A549 treated with CORT108297 at 1 μM for 4 hours (cell line): ENCODE data around the gene ISCA2. TPM values are rescaled to one million over a fixed set of nuclear protein-coding genes. Genes with fewer than 3 reads are reported as not detected.

Source experiments
- total RNA-seq: library from RNA; stranded (reverse); fragments of 200-300 nt; extraction: Qiagen RNA extraction; gene quantifications from 5 replicates; pipeline ENCODE4 v1.2.3, GENCODE V29; 2022

The ISCA2 gene
- total RNA-seq, result 37.9 to 47.9 TPM (median 45.4 TPM) in 5 replicates

GRCh38 chr14:74493343-74494261 lies at the start of gene ISCA2:
TSS of gene ISCA2 (plus strand) at chr14:74493765. CDS start at chr14:74493775, 10 bp downstream.

GRCh38 chr14:74492776-74493342 lies 706 bp upstream of the ISCA2 start, which contains the start of gene NPC2:
TSS of gene NPC2 (minus strand) at chr14:74493305. CDS start at chr14:74493274, 31 bp downstream.

Other genes starting within 250 kb of the ISCA2 start
- 26.8 to 38.4 TPM (median 35.6 TPM) in 5 replicates for gene ABCD4, start 190.8 kb upstream of the ISCA2 start, total RNA-seq
- gene VRTN, start 145.3 kb upstream of the ISCA2 start, total RNA-seq, result not detected in 5 replicates
- gene SYNDIG1L, start 67.6 kb upstream of the ISCA2 start, total RNA-seq, result 0.05 TPM in 1 of 5 replicates, not detected in the others
- gene NPC2, start 460 bp upstream of the ISCA2 start, total RNA-seq, result 221 to 331 TPM (median 238 TPM) in 5 replicates
- gene LTBP2, start 118.5 kb downstream of the ISCA2 start, total RNA-seq, result 9.9 to 14.2 TPM (median 11.0 TPM) in 5 replicates
- 22.1 to 27.8 TPM (median 25.4 TPM) in 5 replicates for gene AREL1, start 219.3 kb downstream of the ISCA2 start, total RNA-seq
- gene FCF1, start 219.4 kb downstream of the ISCA2 start, total RNA-seq, result 47.2 to 79.4 TPM (median 47.4 TPM) in 5 replicates